ENCODE results near the gene FUT4. TPM values are rescaled to one million over a fixed set of nuclear protein-coding genes. Genes with fewer than 3 reads are reported as not detected.
"Not testable (repeated sequence)": the region's sequence is repeated elsewhere in the genome, so short reads cannot be mapped to it uniquely, and the experiment has no call there.

FUT4 gene
- polyA plus RNA-seq, 1 donor from 2014 or later = 0.62 TPM

- TF ChIP-seq RAD21 (conservative IDR thresholded peaks at IDR 0.05) (no peak), POLR2AphosphoS5 (IDR thresholded peaks at IDR 0.05) (no peak)
These were observed 25.0 kb downstream of the FUT4 start (continued) for GRCh38 chr11:94568717-94569116.

GRCh38 chr11:94572975-94573374, 29.3 kb downstream of the FUT4 start:
- H3K27ac ChIP-seq (ENCODE audit: low read length); H3K4me2 ChIP-seq (ENCODE audit: low read length); H3K36me3 ChIP-seq (ENCODE audit: insufficient read depth, low read length); H3K9me2 ChIP-seq (ENCODE audit: insufficient read depth, low read length); H3K9ac ChIP-seq (ENCODE audit: low read length); H4K20me1 ChIP-seq (ENCODE audit: insufficient read depth); H3F3A ChIP-seq (ENCODE audit: insufficient read depth, low read length, poor library complexity, severe bottlenecking); H2AFZ ChIP-seq (ENCODE audit: low read depth, low read length); H3K9me3 ChIP-seq (ENCODE audit: low read length); H3K79me2 ChIP-seq (replicated peaks; ENCODE audit: insufficient read depth, low read length); H3K27me3 ChIP-seq (ENCODE audit: insufficient read depth, low read depth, low read length); H3K4me3 ChIP-seq (ENCODE audit: low read length): not testable (repeated sequence)

GRCh38 chr11:94574193-94574961, 30.7 kb downstream of the FUT4 start:
- Histone ChIP-seq H3K36me3 (ENCODE audit: insufficient read depth, low read length) (no peaks in the 10 kb centered on the region), H3K27me3 (ENCODE audit: insufficient read depth, low read depth, low read length) (no peaks in the 10 kb centered on the region), H3K4me3 (ENCODE audit: low read length) (no peak overlapping the region), H3K9me3 (ENCODE audit: low read length) (no peaks in the 10 kb centered on the region), H3K4me2 (ENCODE audit: low read length) (no peak overlapping the region), H3K9ac (ENCODE audit: low read length) (no peak overlapping the region), H2AFZ (ENCODE audit: low read depth, low read length) (no peak overlapping the region), H3K9me2 (ENCODE audit: insufficient read depth, low read length) (no peaks in the 10 kb centered on the region), H3K27ac (ENCODE audit: low read length) (no peak overlapping the region), H4K20me1 (ENCODE audit: insufficient read depth) (no peaks in the 10 kb centered on the region), H3F3A (ENCODE audit: insufficient read depth, low read length, poor library complexity, severe bottlenecking) (no peaks in the 10 kb centered on the region), H3K79me2 (replicated peaks; ENCODE audit: insufficient read depth, low read length) (no peaks in the 10 kb centered on the region)
- no peak for TF ChIP-seq RAD21 (conservative IDR thresholded peaks at IDR 0.05)
- no peak for TF ChIP-seq POLR2AphosphoS5 (IDR thresholded peaks at IDR 0.05)
- no peak for TF ChIP-seq EP300 (conservative IDR thresholded peaks at IDR 0.05; ENCODE audit: poor library complexity, severe bottlenecking)
- TF ChIP-seq TAF1 (IDR thresholded peaks at IDR 0.05; ENCODE audit: low read depth) = no peak
- no peak for TF ChIP-seq REST (IDR thresholded peaks at IDR 0.05; ENCODE audit: borderline replicate concordance)
- TF ChIP-seq EZH2 (IDR thresholded peaks at IDR 0.05; ENCODE audit: borderline replicate concordance, insufficient read depth, low read length, poor library complexity, severe bottlenecking) = no peak
- no peak for TF ChIP-seq SMC3 (conservative IDR thresholded peaks at IDR 0.05; ENCODE audit: poor library complexity)
- no peak for TF ChIP-seq CTCF (IDR thresholded peaks at IDR 0.05; ENCODE audit: poor library complexity, severe bottlenecking)
- no peak for TF ChIP-seq MXI1 (conservative IDR thresholded peaks at IDR 0.05; ENCODE audit: poor library complexity, severe bottlenecking)
